Ovary (tissue), 3 donors: ENCODE results near the gene DDB1.

Source experiments
- POLR2A ChIP-seq: fragments of 450-650 bp; IDR thresholded peaks from one replicate; pipeline ENCODE4 v1.6.1; 2017; ENCODE audit warnings: antibody characterized with exemption, mild to moderate bottlenecking, moderate library complexity
- TF ChIP-seq, protein P1 (sequence below), 3 donors: fragments of 450-650 bp in 2 of 3; fragments of 200-600 bp in 1 of 3; IDR thresholded peaks; one replicate each; pipeline versions ENCODE4 v1.5.1 to v1.8.0; 2016 to 2022; ENCODE audit warnings: antibody characterized with exemption in 3 of 3, mild to moderate bottlenecking in 1 of 3
- donor health status: DM: no; HTN: no; CAD: no.

DNA sequence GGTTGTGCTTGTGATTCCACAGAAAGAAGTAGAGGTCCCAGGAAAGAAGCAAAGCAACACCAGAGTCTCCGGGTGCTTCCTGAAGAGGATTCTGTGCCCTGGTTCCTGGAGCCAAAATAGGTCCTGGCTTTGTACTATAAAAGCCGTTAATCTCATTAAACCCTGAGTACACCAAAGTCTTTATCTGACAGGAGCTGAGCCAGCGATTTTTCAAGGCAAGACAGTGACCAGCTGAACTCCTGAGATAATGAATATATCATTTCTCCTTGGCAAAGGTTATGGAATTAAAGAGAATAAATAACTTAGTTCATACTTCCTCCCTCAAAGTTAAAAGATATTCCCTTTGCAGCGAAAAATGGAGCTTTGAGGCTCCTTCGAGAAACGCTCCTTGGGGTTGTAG lies 34.5 kb upstream of the DDB1 start:
- TF ChIP-seq, protein P1, sequence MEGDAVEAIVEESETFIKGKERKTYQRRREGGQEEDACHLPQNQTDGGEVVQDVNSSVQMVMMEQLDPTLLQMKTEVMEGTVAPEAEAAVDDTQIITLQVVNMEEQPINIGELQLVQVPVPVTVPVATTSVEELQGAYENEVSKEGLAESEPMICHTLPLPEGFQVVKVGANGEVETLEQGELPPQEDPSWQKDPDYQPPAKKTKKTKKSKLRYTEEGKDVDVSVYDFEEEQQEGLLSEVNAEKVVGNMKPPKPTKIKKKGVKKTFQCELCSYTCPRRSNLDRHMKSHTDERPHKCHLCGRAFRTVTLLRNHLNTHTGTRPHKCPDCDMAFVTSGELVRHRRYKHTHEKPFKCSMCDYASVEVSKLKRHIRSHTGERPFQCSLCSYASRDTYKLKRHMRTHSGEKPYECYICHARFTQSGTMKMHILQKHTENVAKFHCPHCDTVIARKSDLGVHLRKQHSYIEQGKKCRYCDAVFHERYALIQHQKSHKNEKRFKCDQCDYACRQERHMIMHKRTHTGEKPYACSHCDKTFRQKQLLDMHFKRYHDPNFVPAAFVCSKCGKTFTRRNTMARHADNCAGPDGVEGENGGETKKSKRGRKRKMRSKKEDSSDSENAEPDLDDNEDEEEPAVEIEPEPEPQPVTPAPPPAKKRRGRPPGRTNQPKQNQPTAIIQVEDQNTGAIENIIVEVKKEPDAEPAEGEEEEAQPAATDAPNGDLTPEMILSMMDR (IDR thresholded peaks at IDR 0.05) = no peak
- no peak for TF ChIP-seq POLR2A
